Muscle layer of duodenum (tissue), 2 donors: Measurements from ENCODE around the gene TCHP.

ENCODE experiments used
- H3K27ac ChIP-seq: one replicate; pipeline ENCODE4 v1.7.0; 2013; ENCODE audit warnings: mild to moderate bottlenecking, low read length
- H3K27me3 ChIP-seq: one replicate; pipeline ENCODE4 v1.7.0; 2013; ENCODE audit warnings: low read depth, mild to moderate bottlenecking, control low read depth, low read length
- H3K36me3 ChIP-seq, 2 donors: one replicate each; pipeline ENCODE4 v1.7.0; 2013; ENCODE audit warnings: low read length in 2 of 2, control low read depth in 1 of 2, mild to moderate bottlenecking in 1 of 2; ENCODE audit not compliant: insufficient read depth in 2 of 2, control insufficient read depth in 1 of 2
- H3K4me1 ChIP-seq, 2 donors: one replicate each; pipeline ENCODE4 v1.7.0; 2013; ENCODE audit warnings: low read length in 2 of 2, mild to moderate bottlenecking in 2 of 2, control low read depth in 1 of 2, moderate library complexity in 1 of 2; ENCODE audit not compliant: insufficient read depth in 2 of 2, control insufficient read depth in 1 of 2
- H3K4me3 ChIP-seq, 2 donors: one replicate each; pipeline ENCODE4 v1.7.0; 2013; ENCODE audit warnings: low read length in 2 of 2, low read depth in 1 of 2, mild to moderate bottlenecking in 1 of 2
- H3K9me3 ChIP-seq, 2 donors: one replicate each; pipeline ENCODE4 v1.7.0; 2013; ENCODE audit warnings: low read length in 2 of 2, control low read depth in 1 of 2, mild to moderate bottlenecking in 1 of 2; ENCODE audit not compliant: control insufficient read depth in 1 of 2
- donor health status: healthy.

TCHP gene

DNA sequence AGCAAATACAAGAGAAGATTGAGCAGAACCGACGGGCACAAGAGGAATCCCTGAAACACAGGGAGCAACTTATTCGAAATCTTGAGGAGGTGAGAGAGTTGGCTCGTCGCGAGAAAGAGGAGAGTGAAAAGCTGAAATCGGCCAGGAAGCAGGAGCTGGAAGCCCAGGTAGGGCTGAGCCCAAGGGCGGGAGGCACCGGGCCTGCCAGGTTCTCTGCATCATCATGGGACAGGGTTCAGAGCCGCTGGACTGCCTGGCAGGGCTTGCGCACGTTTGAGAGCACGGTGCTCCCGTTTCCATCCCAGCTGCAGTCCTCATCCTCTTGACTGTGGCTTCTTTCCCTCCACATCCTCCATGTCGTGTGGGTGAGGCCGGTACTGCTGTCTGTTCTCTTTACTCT, 14.4 kb downstream of the TCHP start:
- no peaks in the 10 kb centered on the region for H3K4me1 ChIP-seq
- peaks cover 53 to 81% of the 10 kb centered on the region in 2 donors for H3K36me3 ChIP-seq
- no peaks in the 10 kb centered on the region for H3K27me3 ChIP-seq
- H3K4me3 ChIP-seq = no peak overlapping the region
- no peak overlapping the region for H3K27ac ChIP-seq
- no peaks in the 10 kb centered on the region for H3K9me3 ChIP-seq

GRCh38 chr12:109915171-109916040, 15.3 kb downstream of the TCHP start:
- no peak overlapping the region for H3K27ac ChIP-seq
- no peak overlapping the region for H3K4me3 ChIP-seq
- no peaks in the 10 kb centered on the region for H3K4me1 ChIP-seq
- H3K9me3 ChIP-seq = no peaks in the 10 kb centered on the region
- H3K27me3 ChIP-seq = no peaks in the 10 kb centered on the region
- peaks cover 60 to 86% of the 10 kb centered on the region in 2 donors for H3K36me3 ChIP-seq

- no peaks in the 10 kb centered on the region for H3K4me1 ChIP-seq
- no peaks in the 10 kb centered on the region for H3K9me3 ChIP-seq
- H3K27ac ChIP-seq = no peak overlapping the region
- H3K4me3 ChIP-seq = no peak overlapping the region
- H3K27me3 ChIP-seq = no peaks in the 10 kb centered on the region
- peaks cover 60 to 82% of the 10 kb centered on the region in 2 donors for H3K36me3 ChIP-seq
These were observed 16.0 kb downstream of the TCHP start for GRCh38 chr12:109916045-109916444.

DNA sequence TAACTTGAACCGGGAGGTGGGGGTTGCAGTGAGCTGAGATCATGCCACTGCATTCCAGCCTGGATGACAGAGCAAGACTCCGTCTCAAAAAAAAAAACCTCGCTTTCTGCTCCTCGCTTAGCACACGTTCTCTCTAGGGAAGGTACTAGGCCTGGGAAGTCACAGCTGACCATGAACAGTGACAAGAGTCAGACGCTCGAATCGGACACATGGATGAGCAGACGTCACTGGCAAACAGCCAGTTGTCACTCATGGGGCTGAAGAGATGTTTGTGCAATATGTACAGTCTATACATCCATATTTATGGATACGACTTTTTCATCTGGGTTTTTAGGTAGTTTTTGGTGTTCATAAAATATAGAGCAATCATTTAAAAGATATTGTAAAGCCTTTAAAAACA, 19.4 kb downstream of the TCHP start:
- H3K9me3 ChIP-seq = no peaks in the 10 kb centered on the region
- H3K4me1 ChIP-seq = no peaks in the 10 kb centered on the region
- H3K4me3 ChIP-seq = no peak overlapping the region
- no peaks in the 10 kb centered on the region for H3K27me3 ChIP-seq
- no peak overlapping the region for H3K27ac ChIP-seq
- H3K36me3 ChIP-seq = peaks cover 44 to 67% of the 10 kb centered on the region in 2 donors

DNA sequence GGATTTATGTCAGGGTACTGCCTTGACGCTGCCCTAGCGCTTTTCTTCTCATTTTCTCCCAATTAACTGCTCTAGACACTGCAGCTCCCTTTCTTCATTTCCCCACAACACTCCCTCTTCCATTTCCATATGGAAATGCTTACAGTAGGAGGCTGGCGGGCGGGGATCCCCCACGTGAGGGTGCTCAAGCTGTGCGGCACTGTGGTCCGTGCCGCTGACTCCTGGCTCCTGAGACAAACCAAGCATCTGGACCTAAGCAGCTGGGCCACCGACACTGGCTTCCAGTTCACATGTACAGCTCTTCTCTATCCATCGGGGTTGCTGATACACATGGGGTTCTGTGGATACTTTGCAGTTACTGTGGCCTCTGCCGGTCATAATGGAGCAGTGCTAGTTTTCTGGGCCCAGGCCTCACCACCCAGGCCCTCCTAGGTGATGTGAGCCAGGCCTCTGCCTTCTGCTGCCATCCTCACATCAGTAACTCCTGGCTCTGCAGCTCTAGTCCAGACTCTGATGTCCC, 20.2 kb downstream of the TCHP start:
- Histone ChIP-seq H3K4me3 (no peak overlapping the region), H3K36me3 (peaks cover 35 to 58% of the 10 kb centered on the region in 2 donors), H3K4me1 (no peaks in the 10 kb centered on the region), H3K27ac (no peak overlapping the region), H3K9me3 (no peaks in the 10 kb centered on the region), H3K27me3 (no peaks in the 10 kb centered on the region)

DNA sequence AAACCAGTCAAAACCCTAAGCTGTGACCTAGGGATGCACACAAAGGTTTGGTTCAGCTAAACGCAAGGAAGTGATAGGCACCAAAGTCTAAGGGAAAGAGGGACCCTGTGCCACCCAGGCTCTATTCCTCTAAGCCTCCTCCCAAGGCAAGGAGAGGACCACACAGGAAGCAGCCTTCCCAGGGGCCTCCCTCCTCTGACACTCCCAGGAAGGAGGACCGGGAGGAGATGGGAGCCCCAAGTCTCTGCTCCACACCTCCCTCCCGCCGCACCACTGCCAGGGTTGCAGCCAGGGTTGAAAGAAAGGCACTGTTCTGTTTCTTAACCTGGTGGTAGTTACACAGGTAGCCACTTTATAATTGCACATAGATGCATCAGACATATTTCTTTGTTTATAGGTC, 21.9 kb downstream of the TCHP start:
- Histone ChIP-seq H3K4me3 (no peak overlapping the region), H3K4me1 (no peaks in the 10 kb centered on the region), H3K36me3 (peaks cover 19 to 46% of the 10 kb centered on the region in 2 donors), H3K27me3 (no peaks in the 10 kb centered on the region), H3K27ac (no peak overlapping the region), H3K9me3 (no peaks in the 10 kb centered on the region)

DNA sequence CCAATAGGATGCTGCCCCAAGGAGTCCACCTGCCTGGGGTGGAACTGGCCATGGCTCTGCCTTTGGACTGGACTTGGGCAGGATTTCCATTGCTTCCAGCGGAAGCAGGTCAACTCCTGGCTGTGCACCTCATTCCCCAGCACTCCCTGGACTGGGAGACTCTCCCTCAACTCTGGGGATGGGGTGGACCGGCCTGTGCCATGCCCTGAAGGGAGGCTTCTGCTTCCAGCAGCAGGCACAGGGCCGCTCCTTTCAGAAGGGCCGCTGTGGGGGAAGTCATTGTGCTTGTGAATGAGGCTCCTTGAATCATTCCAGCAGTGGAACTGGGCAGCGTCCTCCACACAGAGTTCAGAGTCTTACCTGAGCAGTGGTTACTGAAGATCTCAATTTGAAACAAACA, 23.0 kb downstream of the TCHP start:
- no peaks in the 10 kb centered on the region for H3K27me3 ChIP-seq
- no peaks in the 10 kb centered on the region for H3K4me1 ChIP-seq
- no peak overlapping the region for H3K27ac ChIP-seq
- peaks cover 8 to 36% of the 10 kb centered on the region in 2 donors for H3K36me3 ChIP-seq
- H3K9me3 ChIP-seq = no peaks in the 10 kb centered on the region
- no peak overlapping the region for H3K4me3 ChIP-seq

DNA sequence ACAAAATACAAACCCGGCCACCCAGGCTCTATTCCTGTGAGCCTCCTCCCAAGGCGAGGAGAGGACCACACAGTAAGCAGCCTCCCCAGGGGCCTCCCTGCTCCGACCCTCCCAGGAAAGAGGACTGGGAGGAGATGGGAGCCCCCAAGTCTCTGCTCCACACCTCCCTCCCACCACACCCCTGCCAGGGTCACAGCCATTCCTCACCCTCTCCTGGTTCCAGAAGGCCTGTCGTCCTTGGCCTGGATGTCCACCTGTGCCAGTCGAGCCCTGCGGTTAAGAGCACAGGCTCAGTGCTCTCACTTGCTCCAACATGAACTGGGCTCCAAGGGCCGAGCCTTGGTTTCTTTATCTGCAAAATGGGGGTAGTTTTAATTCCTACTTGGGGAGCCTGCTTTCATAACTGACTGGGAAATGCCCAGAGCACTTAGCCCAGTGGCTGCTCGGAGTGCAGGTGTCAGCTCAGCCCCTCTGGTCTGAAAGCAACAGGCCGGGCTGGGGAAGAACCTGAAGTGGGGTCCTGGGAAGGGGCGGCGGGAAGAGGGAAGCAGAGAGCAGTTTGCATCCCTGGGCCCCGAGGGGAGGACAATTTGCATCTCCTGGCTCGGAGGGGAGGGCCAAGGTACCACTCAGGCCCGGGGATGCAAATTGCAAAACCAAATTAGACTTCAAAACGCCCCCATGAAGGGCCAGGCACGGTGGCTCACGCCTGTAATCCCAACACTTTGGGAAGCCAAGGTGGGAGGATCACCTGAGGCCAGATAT, 23.6 kb downstream of the TCHP start:
- Histone ChIP-seq H3K27ac (no peak overlapping the region), H3K27me3 (no peaks in the 10 kb centered on the region), H3K9me3 (no peaks in the 10 kb centered on the region), H3K4me1 (no peaks in the 10 kb centered on the region), H3K4me3 (no peak overlapping the region), H3K36me3 (peaks cover 7 to 31% of the 10 kb centered on the region in 2 donors)

DNA sequence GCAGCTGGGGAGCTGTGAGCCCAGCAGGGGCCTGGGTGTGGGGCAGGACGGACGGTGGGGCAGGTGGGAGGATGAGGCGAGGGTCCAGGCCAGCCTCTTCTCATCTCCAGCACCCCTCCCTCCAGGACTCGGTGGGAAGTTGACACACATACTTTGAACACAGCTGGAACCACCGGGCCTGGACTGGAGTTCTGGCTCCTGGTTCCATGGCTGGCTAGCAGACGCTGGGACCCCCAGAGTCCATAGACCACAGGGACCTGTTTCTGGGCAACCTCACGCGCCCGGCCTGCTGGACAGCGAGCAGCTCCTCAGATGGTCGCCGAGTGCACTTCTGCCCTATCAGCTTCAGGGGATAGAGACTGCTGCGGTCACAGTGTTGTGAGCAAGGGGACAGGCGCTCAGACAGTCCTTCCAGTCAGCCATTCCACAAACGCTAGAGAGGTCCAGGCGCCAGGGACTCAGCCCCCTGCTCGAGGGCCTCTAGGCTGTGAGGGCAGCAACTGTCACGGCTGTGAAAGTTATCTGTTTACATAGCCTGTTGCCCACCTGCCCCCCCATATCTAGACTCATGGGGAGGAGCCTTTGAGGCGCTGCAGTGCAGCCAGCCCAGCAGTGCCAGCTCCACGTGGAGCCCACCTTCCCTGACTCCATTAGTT, 25.2 kb downstream of the TCHP start:
- no peaks in the 10 kb centered on the region for H3K9me3 ChIP-seq
- no peak overlapping the region for H3K27ac ChIP-seq
- no peaks in the 10 kb centered on the region for H3K4me1 ChIP-seq
- no peak overlapping the region for H3K4me3 ChIP-seq
- peaks cover 4 to 22% of the 10 kb centered on the region in 2 donors for H3K36me3 ChIP-seq
- H3K27me3 ChIP-seq = no peaks in the 10 kb centered on the region

- no peaks in the 10 kb centered on the region for H3K27me3 ChIP-seq
- no peak overlapping the region for H3K27ac ChIP-seq
- H3K9me3 ChIP-seq = no peaks in the 10 kb centered on the region
- H3K36me3 ChIP-seq = peaks cover 9 to 26% of the 10 kb centered on the region in 2 donors
- H3K4me3 ChIP-seq = no peak overlapping the region
- no peaks in the 10 kb centered on the region for H3K4me1 ChIP-seq
These were observed 25.9 kb downstream of the TCHP start for GRCh38 chr12:109926016-109926415.
